GM23338 (cell line): ENCODE measurements around the gene THSD4. TPM values are rescaled to one million over a fixed set of nuclear protein-coding genes. Genes with fewer than 3 reads are reported as not detected.

ENCODE experiments used
- ATAC-seq: fragments of 200-7000 bp; cut with Tn5 transposase; 3 replicates; pipeline ENCODE4 v1.9.1; 2020
- DNase-seq: peaks from one replicate; pipeline ENCODE4 v3.0.0-alpha.2; 2015; ENCODE audit warnings: low spot score
- H2AFZ ChIP-seq: fragments of 200-600 bp; sonication (generic); 2 replicates; pipeline ENCODE4 v1.8.0; 2016; ENCODE audit warnings: antibody characterized with exemption, mild to moderate bottlenecking, moderate library complexity
- H3F3A ChIP-seq: fragments of 200-600 bp; sonication (generic); replicated peaks from 2 replicates; pipeline ENCODE4 v1.8.0; 2017; ENCODE audit warnings: antibody characterized with exemption, mixed run types, low read depth
- H3K27ac ChIP-seq: fragments of 200-600 bp; sonication (generic); 2 replicates; pipeline ENCODE4 v1.6.1; 2016; ENCODE audit warnings: low read depth
- H3K27me3 ChIP-seq: fragments of 200-600 bp; sonication (generic); 2 replicates; pipeline ENCODE4 v1.8.0; 2016; ENCODE audit warnings: mild to moderate bottlenecking, mixed run types, moderate library complexity; ENCODE audit not compliant: insufficient read depth
- H3K36me3 ChIP-seq: fragments of 200-600 bp; sonication (generic); 2 replicates; pipeline ENCODE4 v1.8.0; 2016; ENCODE audit warnings: mild to moderate bottlenecking; ENCODE audit not compliant: insufficient read depth
- H3K4me1 ChIP-seq: fragments of 200-600 bp; sonication (generic); 2 replicates; pipeline ENCODE4 v1.8.0; 2016; ENCODE audit warnings: mild to moderate bottlenecking, moderate library complexity; ENCODE audit not compliant: insufficient read depth
- H3K4me2 ChIP-seq: fragments of 200-600 bp; sonication (generic); 2 replicates; pipeline ENCODE4 v1.7.1; 2017; ENCODE audit warnings: mixed run types
- H3K4me3 ChIP-seq: fragments of 200-600 bp; sonication (generic); 2 replicates; pipeline ENCODE4 v1.6.1; 2016; ENCODE audit warnings: mixed run types
- H3K79me2 ChIP-seq: fragments of 200-600 bp; sonication (generic); replicated peaks from 2 replicates; pipeline ENCODE4 v1.8.0; 2017; ENCODE audit warnings: mild to moderate bottlenecking; ENCODE audit not compliant: insufficient read depth
- H3K9me2 ChIP-seq: fragments of 200-600 bp; sonication (generic); 2 replicates; pipeline ENCODE4 v1.8.0; 2017; ENCODE audit not compliant: insufficient read depth
- H4K20me1 ChIP-seq: fragments of 200-600 bp; sonication (generic); replicated peaks from 2 replicates; pipeline ENCODE4 v1.8.0; 2017; ENCODE audit warnings: mild to moderate bottlenecking; ENCODE audit not compliant: insufficient read depth
- H3K27ac Mint-ChIP-seq: 2 replicates; pipeline ENCODE4 v1.8.0; 2020; ENCODE audit warnings: inconsistent platforms, mild to moderate bottlenecking, moderate library complexity, mixed read lengths
- H3K27me3 Mint-ChIP-seq: 3 replicates; pipeline ENCODE4 v1.8.0; 2022; ENCODE audit warnings: low read depth, mild to moderate bottlenecking, moderate library complexity, mixed read lengths, inconsistent platforms; ENCODE audit not compliant: insufficient read depth, poor library complexity
- H3K36me3 Mint-ChIP-seq: 3 replicates; pipeline ENCODE4 v1.8.0; 2021; ENCODE audit warnings: low read depth, mild to moderate bottlenecking, inconsistent platforms, moderate library complexity, mixed read lengths
- H3K4me1 Mint-ChIP-seq: 3 replicates; pipeline ENCODE4 v1.8.0; 2020; ENCODE audit warnings: mild to moderate bottlenecking, inconsistent platforms, mixed read lengths
- H3K4me3 Mint-ChIP-seq: 3 replicates; pipeline ENCODE4 v1.8.0; 2021; ENCODE audit warnings: moderate library complexity, mild to moderate bottlenecking, inconsistent platforms, mixed read lengths
- H3K9me3 Mint-ChIP-seq: 3 replicates; pipeline ENCODE4 v1.8.0; 2020; ENCODE audit warnings: moderate library complexity, mild to moderate bottlenecking, inconsistent platforms, mixed read lengths
- CREB1 ChIP-seq: fragments of 250-450 bp; sonication (Bioruptor Pico); IDR thresholded peaks from 2 replicates; pipeline ENCODE4 v1.5.0; 2020; ENCODE audit warnings: low read depth, mild to moderate bottlenecking, moderate library complexity
- CTCF ChIP-seq, 2 experiments: fragments of 200-600 bp in 1 of 2; sonication (generic) in 1 of 2; conservative IDR thresholded peaks; 2 replicates each; pipeline versions ENCODE4 v1.5.1 to v1.6.1; 2016 to 2017; ENCODE audit warnings: antibody characterized with exemption in 2 of 2, low read depth in 2 of 2, mild to moderate bottlenecking in 2 of 2, moderate library complexity in 1 of 2
- ETS1 ChIP-seq: IDR thresholded peaks from 2 replicates; pipeline ENCODE4 v1.6.1; 2016; ENCODE audit warnings: antibody characterized with exemption
- EZH2 ChIP-seq: fragments of 200-600 bp; sonication (generic); IDR thresholded peaks from one replicate; pipeline ENCODE4 v1.8.0; 2017; ENCODE audit warnings: antibody characterized with exemption, mild to moderate bottlenecking, low read depth; ENCODE audit not compliant: unreplicated experiment
- EZH2phosphoT487 ChIP-seq: fragments of 200-600 bp; sonication (generic); IDR thresholded peaks from one replicate; pipeline ENCODE4 v1.8.1; 2018; ENCODE audit warnings: antibody characterized with exemption; ENCODE audit not compliant: unreplicated experiment
- JUNB ChIP-seq: IDR thresholded peaks from one replicate; pipeline ENCODE4 v1.6.1; 2016; ENCODE audit warnings: antibody characterized with exemption; ENCODE audit not compliant: unreplicated experiment
- NANOG ChIP-seq: IDR thresholded peaks from 2 replicates; pipeline ENCODE4 v1.6.1; 2016; ENCODE audit warnings: antibody characterized with exemption, borderline replicate concordance
- POLR2AphosphoS5 ChIP-seq: IDR thresholded peaks from 2 replicates; pipeline ENCODE4 v1.6.1; 2016; ENCODE audit warnings: antibody characterized with exemption, low read depth
- REST ChIP-seq: IDR thresholded peaks from one replicate; pipeline ENCODE4 v1.6.1; 2018; ENCODE audit warnings: antibody characterized with exemption; ENCODE audit not compliant: unreplicated experiment
- STAT1 ChIP-seq: IDR thresholded peaks from one replicate; pipeline ENCODE4 v1.6.1; 2016; ENCODE audit warnings: antibody characterized with exemption; ENCODE audit not compliant: unreplicated experiment
- ZNF114 ChIP-seq: fragments of 250-450 bp; sonication (Bioruptor Pico); IDR thresholded peaks from 2 replicates; pipeline ENCODE4 v1.5.0; 2020; ENCODE audit warnings: mild to moderate bottlenecking, moderate library complexity
- ZNF331 ChIP-seq: fragments of 250-450 bp; sonication (Bioruptor Pico); IDR thresholded peaks from 2 replicates; pipeline ENCODE4 v1.5.0; 2020; ENCODE audit warnings: low read depth, mild to moderate bottlenecking, moderate library complexity
- polyA plus RNA-seq: library from polyadenylated mRNA; unstranded; fragments of >200 nt; fragmentation: Nextera tagmentation; extraction: Ambion mirVana; gene quantifications from 2 replicates; pipeline ENCODE4 v1.2.1, GENCODE V29; 2016
- total RNA-seq: library from RNA; depleted of rRNA; stranded (reverse); fragments of >200 nt; shearing (Covaris generic); gene quantifications from 2 replicates; pipeline ENCODE4 v1.2.3, GENCODE V29; 2014

THSD4 gene
- total and polyA plus RNA-seq, 2 experiments from 2014 or later, result 2.0 to 7.4 TPM

GRCh38 chr15:71612869-71613268, 497.6 kb downstream of the THSD4 start:
- no peaks in the 10 kb centered on the region for H3K36me3 Mint-ChIP-seq
- peaks cover 43% of the 10 kb centered on the region for H3K4me1 Mint-ChIP-seq
- TF ChIP-seq NANOG, result no peak
- TF ChIP-seq REST, result no peak
- no peak for TF ChIP-seq ETS1
- TF ChIP-seq ZNF114 (CRISPR knock-in tag), result no peak
- TF ChIP-seq EZH2, result no peak
- no peak for TF ChIP-seq ZNF331
- no peaks in the 10 kb centered on the region for H4K20me1 ChIP-seq
- H3K27me3 Mint-ChIP-seq, result peaks cover 1% of the 10 kb centered on the region
- no peak overlapping the region for H3K27ac ChIP-seq
- H3K79me2 ChIP-seq, result no peaks in the 10 kb centered on the region
- H3F3A ChIP-seq, result no peaks in the 10 kb centered on the region
- H3K4me3 ChIP-seq, result no peak overlapping the region
- H3K9me3 Mint-ChIP-seq, result no peaks in the 10 kb centered on the region
- ATAC-seq (no peak), DNase-seq (no peak)
- H3K27me3 ChIP-seq, result no peaks in the 10 kb centered on the region
- no peak overlapping the region; the same call in 1 of the 2 replicates for H3K27ac Mint-ChIP-seq
- H3K36me3 ChIP-seq, result no peaks in the 10 kb centered on the region
- H3K4me2 ChIP-seq, result no peak overlapping the region
- no peak overlapping the region for H3K4me3 Mint-ChIP-seq
- no peak overlapping the region for H2AFZ ChIP-seq
- peaks cover 9% of the 10 kb centered on the region; the same call in 1 of the 2 replicates for H3K9me2 ChIP-seq
- peaks cover 26% of the 10 kb centered on the region for H3K4me1 ChIP-seq

GRCh38 chr15:71623111-71623510, 507.8 kb downstream of the THSD4 start:
- Histone ChIP-seq H3F3A (no peaks in the 10 kb centered on the region), H3K27me3 (no peaks in the 10 kb centered on the region), H3K4me2 (no peak overlapping the region), H3K79me2 (no peaks in the 10 kb centered on the region), H3K4me1 (peaks cover 3% of the 10 kb centered on the region; the same call in 1 of the 2 replicates), H3K4me3 (no peak overlapping the region), H2AFZ (no peak overlapping the region), H3K36me3 (no peaks in the 10 kb centered on the region), H4K20me1 (no peaks in the 10 kb centered on the region), H3K9me2 (peaks cover 26% of the 10 kb centered on the region), H3K27ac (no peak overlapping the region)
- H3K27me3 Mint-ChIP-seq, result peaks cover 1% of the 10 kb centered on the region
- H3K9me3 Mint-ChIP-seq, result no peaks in the 10 kb centered on the region
- no peak overlapping the region for H3K4me3 Mint-ChIP-seq
- no peak overlapping the region for H3K27ac Mint-ChIP-seq
- no peaks in the 10 kb centered on the region for H3K36me3 Mint-ChIP-seq
- H3K4me1 Mint-ChIP-seq, result peaks cover 12% of the 10 kb centered on the region
- DNase-seq (no peak), ATAC-seq (no peak)
- TF ChIP-seq ZNF331, result no peak
- TF ChIP-seq STAT1, result no peak
- TF ChIP-seq CTCF (conservative IDR thresholded peaks at IDR 0.05; ENCODE audit: low read depth in 2 of 2), result no peak
- TF ChIP-seq CREB1 (CRISPR knock-in tag), result no peak
- TF ChIP-seq ETS1, result no peak
- no peak for TF ChIP-seq REST
- TF ChIP-seq JUNB, result no peak
- TF ChIP-seq ZNF114 (CRISPR knock-in tag), result no peak
- no peak for TF ChIP-seq EZH2phosphoT487
- no peak for TF ChIP-seq NANOG
- no peak for TF ChIP-seq POLR2AphosphoS5
